Adrenal gland (tissue), 12 donors: Measurements from ENCODE around the gene TRAK1. TPM values are rescaled to one million over a fixed set of nuclear protein-coding genes. Genes with fewer than 3 reads are reported as not detected.

ENCODE experiments used
- DNase-seq, 7 donors: peaks; one replicate each; pipeline ENCODE4 v3.0.0-alpha.2; 2019 to 2020
- H3K27ac ChIP-seq, 5 donors: fragments of 200-600 bp; sonication (generic) in 4 of 5; 1 replicate in 3 of 5; 2 replicates in 2 of 5; pipeline versions ENCODE4 v1.5.1 to v1.8.0; 2016 to 2020; ENCODE audit warnings: mild to moderate bottlenecking in 1 of 5
- H3K27me3 ChIP-seq: fragments of 200-600 bp; 2 replicates; pipeline ENCODE4 v1.8.0; 2021
- H3K36me3 ChIP-seq, 2 donors: fragments of 200-600 bp; replicated peaks in 1 of 2; 1 replicate in 1 of 2; 2 replicates in 1 of 2; pipeline versions ENCODE4 v1.5.1 to v1.8.0; 2018 to 2022
- H3K4me1 ChIP-seq, 2 donors: fragments of 200-600 bp; replicated peaks in 1 of 2; 1 replicate in 1 of 2; 2 replicates in 1 of 2; pipeline versions ENCODE4 v1.5.1 to v1.8.0; 2018 to 2021
- H3K4me3 ChIP-seq, 4 donors: fragments of 200-600 bp; sonication (generic) in 3 of 4; one replicate each; pipeline ENCODE4 v1.5.1; 2016 to 2018
- H3K9me3 ChIP-seq, 3 donors: fragments of 200-600 bp; sonication (generic) in 1 of 3; replicated peaks in 1 of 3; 1 replicate in 2 of 3; 2 replicates in 1 of 3; pipeline versions ENCODE4 v1.5.1 to v1.8.0; 2016 to 2021
- POLR2A ChIP-seq, 2 donors: fragments of 450-650 bp; IDR thresholded peaks; one replicate each; pipeline ENCODE4 v1.6.1; 2017; ENCODE audit warnings: antibody characterized with exemption in 2 of 2, mild to moderate bottlenecking in 2 of 2, moderate library complexity in 1 of 2
- WGBS, 4 donors: extraction: QIAGEN DNeasy Blood & Tissue Kit in 2 of 4; methylation state at CpG; one replicate each; pipeline versions ENCODE4 v1.1.5 to v1.1.7; 2013 to 2017; 5-methylcytosine and 5-hydroxymethylcytosine counted together
- intact Hi-C, 2 donors: fragments of 100-400 bp; cut with DNase I; formaldehyde crosslinking; loops; one replicate each; pipeline versions ENCODE4 v1.14.1 to v1.15.0; 2022 to 2023
- polyA plus RNA-seq, 3 donors: library from polyadenylated mRNA; stranded (reverse); fragments of 200-250 nt in 2 of 3; fragments of 350-450 nt in 1 of 3; fragmentation: Illumina TruSeq in 1 of 3; extraction: RNeasy Lipid Tissue Mini Kit (QIAGEN cat#74804) in 1 of 3; gene quantifications; one replicate each; pipeline ENCODE4 v1.2.3, GENCODE V29; 2013 to 2014
- total RNA-seq, 9 donors: library from RNA; depleted of rRNA in 4 of 9; stranded (reverse); fragments of >200 nt in 4 of 9; fragments of 120-200 nt in 1 of 9; fragmentation: NEBNext Ultra II Directional in 1 of 9; extraction: Animal tissue kit (Norgen Biotek cat#: 25700) in 1 of 9; gene quantifications; one replicate each; pipeline versions ENCODE4 v1.1.0 to v1.2.4, GENCODE V29; 2013 to 2023
- TF ChIP-seq, protein P1 (sequence below), 6 experiments: fragments of 450-650 bp in 4 of 6; fragments of 200-600 bp in 2 of 6; sonication (generic) in 1 of 6; IDR thresholded peaks; 1 replicate in 5 of 6; 2 replicates in 1 of 6; pipeline versions ENCODE4 v1.5.1 to v1.8.0; 2016 to 2021; ENCODE audit warnings: antibody characterized with exemption in 6 of 6, mild to moderate bottlenecking in 2 of 6, moderate library complexity in 1 of 6
- donor health status: healthy with polysubstance abuse.
- donor health status: Bipolar disorder and iron deficiency.
- donor health status: DM: yes; HTN: yes; CAD: no.
- donor health status: DM: no; HTN: no; CAD: no.
- donor health status: DM: no; HTN: no; CAD: no.
- donor health status: DM: yes; HTN: yes; CAD: no.

The TRAK1 gene
- total and polyA plus RNA-seq, 12 donors, result 13.1 to 38.1 (median 26.4) TPM

- H3K9me3 ChIP-seq, result no peaks in the 10 kb centered on the region
- no peak overlapping the region for H3K27ac ChIP-seq
- H3K36me3 ChIP-seq, result peaks cover 0 to 25% of the 10 kb centered on the region in 2 donors
- no peak for DNase-seq
- intact Hi-C loops, result no loop called here
- H3K4me1 ChIP-seq, result no peaks in the 10 kb centered on the region
- 91 to 96% (median 94%) methylated on average over 17 to 31 of the region's 31 CpGs for WGBS, 4 donors
- no peak overlapping the region for H3K4me3 ChIP-seq
- no peak for TF ChIP-seq POLR2A (IDR thresholded peaks at IDR 0.05)
- TF ChIP-seq, protein P1, sequence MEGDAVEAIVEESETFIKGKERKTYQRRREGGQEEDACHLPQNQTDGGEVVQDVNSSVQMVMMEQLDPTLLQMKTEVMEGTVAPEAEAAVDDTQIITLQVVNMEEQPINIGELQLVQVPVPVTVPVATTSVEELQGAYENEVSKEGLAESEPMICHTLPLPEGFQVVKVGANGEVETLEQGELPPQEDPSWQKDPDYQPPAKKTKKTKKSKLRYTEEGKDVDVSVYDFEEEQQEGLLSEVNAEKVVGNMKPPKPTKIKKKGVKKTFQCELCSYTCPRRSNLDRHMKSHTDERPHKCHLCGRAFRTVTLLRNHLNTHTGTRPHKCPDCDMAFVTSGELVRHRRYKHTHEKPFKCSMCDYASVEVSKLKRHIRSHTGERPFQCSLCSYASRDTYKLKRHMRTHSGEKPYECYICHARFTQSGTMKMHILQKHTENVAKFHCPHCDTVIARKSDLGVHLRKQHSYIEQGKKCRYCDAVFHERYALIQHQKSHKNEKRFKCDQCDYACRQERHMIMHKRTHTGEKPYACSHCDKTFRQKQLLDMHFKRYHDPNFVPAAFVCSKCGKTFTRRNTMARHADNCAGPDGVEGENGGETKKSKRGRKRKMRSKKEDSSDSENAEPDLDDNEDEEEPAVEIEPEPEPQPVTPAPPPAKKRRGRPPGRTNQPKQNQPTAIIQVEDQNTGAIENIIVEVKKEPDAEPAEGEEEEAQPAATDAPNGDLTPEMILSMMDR (IDR thresholded peaks at IDR 0.05), result no peak
- no peaks in the 10 kb centered on the region for H3K27me3 ChIP-seq
Observed at GRCh38 chr3:42222942-42223693, 132.0 kb downstream of the TRAK1 start.

DNA sequence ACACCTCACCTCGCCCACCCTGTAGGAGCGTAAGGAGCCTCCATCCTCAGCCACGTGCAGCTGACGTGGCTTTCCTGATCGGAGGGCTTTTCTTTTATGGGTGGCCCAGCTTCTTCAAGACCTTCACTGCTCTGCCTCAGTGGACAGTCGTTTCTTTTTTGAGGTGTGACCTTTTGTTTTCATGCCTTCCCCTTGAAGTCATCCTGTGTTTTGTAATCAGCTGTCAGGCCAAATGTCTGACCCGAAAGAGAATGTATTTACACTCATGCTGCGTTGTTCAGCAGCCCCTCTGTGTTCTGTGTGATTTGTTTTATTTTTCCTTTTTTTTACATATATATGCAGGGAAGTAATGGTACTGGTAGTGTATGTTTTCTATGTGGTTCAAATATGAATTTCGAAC lies 133.0 kb downstream of the TRAK1 start:
- TF ChIP-seq, protein P1 (IDR thresholded peaks at IDR 0.05), result no peak
- TF ChIP-seq POLR2A (IDR thresholded peaks at IDR 0.05), result no peak
- peaks cover 0 to 25% of the 10 kb centered on the region in 2 donors for H3K36me3 ChIP-seq
- no peak overlapping the region for H3K27ac ChIP-seq
- no peaks in the 10 kb centered on the region for H3K4me1 ChIP-seq
- DNase-seq, result no peak
- H3K9me3 ChIP-seq, result no peaks in the 10 kb centered on the region
- no peak overlapping the region for H3K4me3 ChIP-seq
- intact Hi-C loops, result no loop called here
- no peaks in the 10 kb centered on the region for H3K27me3 ChIP-seq
- WGBS, 4 donors, result 78 to 83% (median 82%) methylated on average over 9 of the region's 9 CpGs

DNA sequence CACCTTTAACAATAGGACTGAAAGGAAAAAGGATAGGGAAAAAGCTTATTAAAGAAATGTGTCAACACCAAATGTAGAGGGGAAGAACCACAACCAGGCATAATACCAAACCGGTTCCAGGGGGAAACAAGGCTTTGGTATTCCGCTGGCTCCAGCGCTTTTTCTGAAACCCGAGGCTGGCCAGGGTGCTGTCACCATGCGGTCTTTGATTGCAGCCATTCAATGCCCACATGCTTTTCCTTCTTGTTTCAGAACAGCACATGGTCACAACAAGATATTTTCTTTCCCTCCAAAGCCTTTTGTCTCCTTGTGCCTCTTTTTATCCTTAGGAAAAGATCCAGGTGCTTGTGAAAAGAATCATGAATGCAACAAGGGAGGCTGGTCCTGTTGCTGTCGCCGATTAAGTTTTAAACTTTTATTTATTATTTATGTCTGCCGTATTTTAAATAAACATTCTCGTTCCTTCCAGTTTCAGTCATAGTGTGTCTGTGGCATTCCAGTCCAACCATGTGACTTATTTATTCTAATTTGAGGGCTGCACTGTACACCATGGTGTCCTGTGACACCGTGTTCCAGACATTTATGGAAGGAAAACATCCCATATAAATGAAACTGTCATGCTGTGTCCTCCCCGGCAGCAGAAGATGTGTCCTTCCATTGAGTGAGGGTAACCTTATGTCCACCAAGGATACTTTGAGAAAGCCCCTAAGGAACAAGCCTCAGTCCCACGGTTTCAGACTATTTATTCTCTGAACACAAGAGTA lies 133.7 kb downstream of the TRAK1 start:
- WGBS, 4 donors, result 73 to 82% (median 78%) methylated on average over 12 of the region's 12 CpGs
- Histone ChIP-seq H3K27ac (no peak overlapping the region), H3K36me3 (peaks cover 0 to 25% of the 10 kb centered on the region in 2 donors), H3K4me1 (no peaks in the 10 kb centered on the region), H3K4me3 (no peak overlapping the region), H3K27me3 (no peaks in the 10 kb centered on the region), H3K9me3 (no peaks in the 10 kb centered on the region)
- DNase-seq, result no peak
- intact Hi-C loops, result no loop called here
- TF ChIP-seq, protein P1 (IDR thresholded peaks at IDR 0.05), result no peak
- TF ChIP-seq POLR2A (IDR thresholded peaks at IDR 0.05), result no peak

DNA sequence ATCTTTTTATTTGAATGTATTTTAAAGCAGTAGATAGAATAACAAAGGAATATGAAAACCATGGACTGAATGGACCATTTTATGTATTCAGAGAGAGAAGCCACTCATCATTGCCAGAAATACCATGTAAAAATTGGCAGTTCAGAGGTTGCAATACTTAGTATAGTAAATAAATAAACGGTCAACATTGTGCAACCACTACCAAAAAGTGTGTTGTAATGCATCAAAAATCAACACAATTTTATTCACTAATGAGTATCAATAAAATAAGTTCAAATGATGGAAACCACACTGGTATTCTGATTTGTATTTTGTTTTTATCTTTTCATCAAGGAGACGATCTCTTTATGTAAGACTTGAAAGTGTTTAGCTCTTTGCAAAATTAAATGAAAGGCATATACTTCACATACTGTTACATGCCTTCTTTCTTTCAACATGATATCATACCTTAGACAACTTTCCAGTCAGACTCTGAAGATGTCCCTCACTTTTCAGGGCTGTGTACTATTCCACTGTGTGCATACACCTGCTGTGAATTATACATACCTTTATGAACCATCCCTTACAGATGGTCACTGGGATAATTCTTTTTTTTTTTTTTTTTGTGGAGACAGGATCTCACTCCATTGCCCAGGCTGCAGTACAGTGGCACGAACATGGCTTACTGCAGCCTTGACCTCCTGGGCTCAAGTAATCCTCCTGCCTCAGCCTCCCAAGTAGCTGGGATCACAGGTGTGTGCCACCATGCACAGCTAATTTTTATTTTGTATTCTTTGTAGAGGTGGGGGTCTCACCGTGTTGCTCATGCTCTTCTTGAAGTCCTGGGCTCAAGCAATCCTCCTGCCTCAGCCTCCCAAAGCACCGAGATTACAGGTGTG lies 134.6 kb downstream of the TRAK1 start:
- Histone ChIP-seq H3K4me3 (no peak overlapping the region), H3K9me3 (no peaks in the 10 kb centered on the region), H3K4me1 (no peaks in the 10 kb centered on the region), H3K27me3 (no peaks in the 10 kb centered on the region), H3K27ac (no peak overlapping the region), H3K36me3 (peaks cover 0 to 22% of the 10 kb centered on the region in 2 donors)
- WGBS, 4 donors, result 74 to 96% (median 89%) methylated on average over 5 of the region's 5 CpGs
- intact Hi-C loops, result no loop called here
- TF ChIP-seq POLR2A (IDR thresholded peaks at IDR 0.05), result no peak
- TF ChIP-seq, protein P1 (IDR thresholded peaks at IDR 0.05), result no peak
- DNase-seq, result no peak
